Tibial nerve (tissue), 4 donors: ENCODE results near the gene TMEM14A.

Experiments
- EP300 ChIP-seq, 2 donors: sonication (generic); formaldehyde crosslinking; IDR thresholded peaks; one replicate each; pipeline ENCODE4 v1.6.1; 2017; ENCODE audit warnings: antibody characterized with exemption in 2 of 2, mild to moderate bottlenecking in 1 of 2
- POLR2A ChIP-seq, 2 donors: fragments of 450-650 bp; IDR thresholded peaks; one replicate each; pipeline ENCODE4 v1.6.1; 2017; ENCODE audit warnings: antibody characterized with exemption in 2 of 2, mild to moderate bottlenecking in 2 of 2, moderate library complexity in 2 of 2
- TF ChIP-seq, protein P1 (sequence below), 5 experiments: fragments of 200-600 bp in 3 of 5; fragments of 450-650 bp in 2 of 5; sonication (generic) in 3 of 5; IDR thresholded peaks; one replicate each; pipeline ENCODE4 v1.5.1; 2016 to 2019; ENCODE audit warnings: antibody characterized with exemption in 5 of 5, mild to moderate bottlenecking in 3 of 5, moderate library complexity in 2 of 5

GRCh38 chr6:52731719-52732118 is 60.8 kb downstream of the TMEM14A start:
- TF ChIP-seq, protein P1, sequence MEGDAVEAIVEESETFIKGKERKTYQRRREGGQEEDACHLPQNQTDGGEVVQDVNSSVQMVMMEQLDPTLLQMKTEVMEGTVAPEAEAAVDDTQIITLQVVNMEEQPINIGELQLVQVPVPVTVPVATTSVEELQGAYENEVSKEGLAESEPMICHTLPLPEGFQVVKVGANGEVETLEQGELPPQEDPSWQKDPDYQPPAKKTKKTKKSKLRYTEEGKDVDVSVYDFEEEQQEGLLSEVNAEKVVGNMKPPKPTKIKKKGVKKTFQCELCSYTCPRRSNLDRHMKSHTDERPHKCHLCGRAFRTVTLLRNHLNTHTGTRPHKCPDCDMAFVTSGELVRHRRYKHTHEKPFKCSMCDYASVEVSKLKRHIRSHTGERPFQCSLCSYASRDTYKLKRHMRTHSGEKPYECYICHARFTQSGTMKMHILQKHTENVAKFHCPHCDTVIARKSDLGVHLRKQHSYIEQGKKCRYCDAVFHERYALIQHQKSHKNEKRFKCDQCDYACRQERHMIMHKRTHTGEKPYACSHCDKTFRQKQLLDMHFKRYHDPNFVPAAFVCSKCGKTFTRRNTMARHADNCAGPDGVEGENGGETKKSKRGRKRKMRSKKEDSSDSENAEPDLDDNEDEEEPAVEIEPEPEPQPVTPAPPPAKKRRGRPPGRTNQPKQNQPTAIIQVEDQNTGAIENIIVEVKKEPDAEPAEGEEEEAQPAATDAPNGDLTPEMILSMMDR (IDR thresholded peaks at IDR 0.05): no peak
- TF ChIP-seq EP300 (IDR thresholded peaks at IDR 0.05) (no peak), POLR2A (IDR thresholded peaks at IDR 0.05) (no peak)
